Endothelial cell of umbilical vein (primary cell): Measurements from ENCODE around the gene IL5RA. TPM values are rescaled to one million over a fixed set of nuclear protein-coding genes. Genes with fewer than 3 reads are reported as not detected.

Experiments
- BruUV-seq: library from RNA; stranded (reverse); fragments of 400-500 nt; replicated peaks from 2 replicates; lab custom pipeline; 2021; lab: Mats Ljungman, UMichigan
- CTCF ChIA-PET: fragments of 300-600, 350-600 bp; sonication (Branson Sonifier 250); formaldehyde crosslinking; loops from one replicate; lab custom pipeline; 2021; ENCODE audit warnings: antibody characterized with exemption, inconsistent platforms; lab: Charles Lee
- POLR2A ChIA-PET: fragments of 300-600, 350-600 bp; sonication (Branson Sonifier 250); formaldehyde crosslinking; loops from one replicate; lab custom pipeline; 2021; ENCODE audit warnings: antibody characterized with exemption, inconsistent platforms; lab: Charles Lee
- DNase-seq: peaks from one replicate; pipeline ENCODE4 v3.0.0-alpha.2; 2011; ENCODE audit warnings: low read depth, low spot score
- FAIRE-seq: peaks from 2 replicates; lab custom pipeline; 2011; peaks lifted over from hg19 to GRCh38; lab: Jason Lieb, UNC
- H2AFZ ChIP-seq: 2 replicates; pipeline ENCODE4 v1.6.0; 2012; ENCODE audit warnings: low read depth, low read length, control low read depth, inconsistent platforms
- H3K27ac ChIP-seq: 2 replicates; pipeline ENCODE4 v1.5.1; 2011; ENCODE audit warnings: low read depth, mild to moderate bottlenecking, control low read depth, low read length, moderate library complexity; ENCODE audit not compliant: insufficient read depth
- H3K27me3 ChIP-seq, 2 experiments: 2 replicates each; pipeline versions ENCODE4 v1.6.0 to v1.6.1; 2011; ENCODE audit warnings: low read length in 2 of 2, mixed read lengths in 1 of 2; ENCODE audit not compliant: control insufficient read depth in 2 of 2, insufficient read depth in 2 of 2
- H3K36me3 ChIP-seq, 2 experiments: 2 replicates in 1 of 2; 3 replicates in 1 of 2; pipeline ENCODE4 v1.5.1; 2011; ENCODE audit warnings: low read length in 2 of 2, mild to moderate bottlenecking in 1 of 2, moderate library complexity in 1 of 2; ENCODE audit not compliant: control insufficient read depth in 2 of 2, insufficient read depth in 2 of 2; ENCODE audit errors: extremely low read depth in 1 of 2
- H3K4me1 ChIP-seq: 3 replicates; pipeline ENCODE4 v1.5.1; 2011; ENCODE audit warnings: mild to moderate bottlenecking, low read length; ENCODE audit not compliant: control insufficient read depth, insufficient read depth; ENCODE audit errors: extremely low read depth
- H3K4me2 ChIP-seq: 2 replicates; pipeline ENCODE4 v1.6.1; 2011; ENCODE audit warnings: low read length, control low read depth, mixed read lengths; ENCODE audit not compliant: insufficient read depth
- H3K4me3 ChIP-seq, 3 experiments: fragments of 200-600 bp in 1 of 3; sonication (generic), shearing (Covaris generic) in 1 of 3; replicated peaks in 1 of 3; 2 replicates each; pipeline ENCODE4 v1.5.1; 2011 to 2016; ENCODE audit warnings: control low read depth in 3 of 3, low read length in 3 of 3, mild to moderate bottlenecking in 2 of 3, inconsistent platforms in 1 of 3, low read depth in 1 of 3, moderate library complexity in 1 of 3; ENCODE audit not compliant: insufficient read depth in 1 of 3
- H3K79me2 ChIP-seq: 2 replicates; pipeline ENCODE4 v1.6.0; 2012; ENCODE audit warnings: low read length, inconsistent platforms; ENCODE audit not compliant: control insufficient read depth, insufficient read depth
- H3K9ac ChIP-seq: replicated peaks from 2 replicates; pipeline ENCODE3; 2011; ENCODE audit warnings: low read length, control low read depth; ENCODE audit not compliant: insufficient read depth; ENCODE audit errors: extremely low read depth
- H3K9me1 ChIP-seq: replicated peaks from 3 replicates; pipeline ENCODE4 v1.6.0; 2011; ENCODE audit warnings: mild to moderate bottlenecking, low read length; ENCODE audit not compliant: control insufficient read depth, insufficient read depth; ENCODE audit errors: extremely low read depth
- H3K9me3 ChIP-seq: replicated peaks from 2 replicates; pipeline ENCODE4 v1.5.1; 2012; ENCODE audit warnings: low read length, inconsistent platforms; ENCODE audit not compliant: control insufficient read depth, insufficient read depth
- H4K20me1 ChIP-seq: replicated peaks from 2 replicates; pipeline ENCODE3; 2011; ENCODE audit warnings: mild to moderate bottlenecking, low read length; ENCODE audit not compliant: control insufficient read depth, insufficient read depth; ENCODE audit errors: extremely low read depth
- CTCF ChIP-seq, 2 donors: IDR thresholded peaks; 1 replicate in 1 of 2; 2 replicates in 1 of 2; pipeline ENCODE4 v1.5.1; 2011; ENCODE audit warnings: low read length in 2 of 2, mild to moderate bottlenecking in 2 of 2, moderate library complexity in 2 of 2, control low read depth in 1 of 2, inconsistent platforms in 1 of 2, low read depth in 1 of 2; ENCODE audit not compliant: insufficient read depth in 1 of 2; ENCODE audit errors: extremely low read depth in 1 of 2
- EZH2 ChIP-seq: IDR thresholded peaks from 2 replicates; pipeline ENCODE4 v1.6.1; 2012; ENCODE audit warnings: borderline replicate concordance, low read depth, mild to moderate bottlenecking, moderate library complexity, low read length, inconsistent platforms; ENCODE audit not compliant: severe bottlenecking
- FOS ChIP-seq: IDR thresholded peaks from 2 replicates; pipeline ENCODE4 v1.6.1; 2011; ENCODE audit warnings: mild to moderate bottlenecking, low read length, moderate library complexity, borderline replicate concordance; ENCODE audit not compliant: insufficient read depth
- GATA2 ChIP-seq: IDR thresholded peaks from 2 replicates; pipeline ENCODE4 v1.7.0; 2011; ENCODE audit warnings: low read depth, mild to moderate bottlenecking, moderate library complexity, mixed read lengths, low read length; ENCODE audit not compliant: insufficient read length, insufficient read depth
- JUN ChIP-seq: IDR thresholded peaks from 2 replicates; pipeline ENCODE4 v1.6.1; 2011; ENCODE audit warnings: borderline replicate concordance, low read depth; ENCODE audit not compliant: insufficient read length, insufficient read depth
- MYC ChIP-seq: IDR thresholded peaks from one replicate; pipeline ENCODE4 v1.6.1; 2011; ENCODE audit warnings: mild to moderate bottlenecking, low read depth, low read length
- POLR2A ChIP-seq: IDR thresholded peaks from 2 replicates; pipeline ENCODE4 v1.6.1; 2012; ENCODE audit warnings: low read depth, mild to moderate bottlenecking, control low read depth, low read length
- POLR2AphosphoS5 ChIP-seq: IDR thresholded peaks from 2 replicates; pipeline ENCODE4 v1.6.1; 2012; ENCODE audit warnings: low read depth, mild to moderate bottlenecking, control low read depth, low read length, moderate library complexity; ENCODE audit not compliant: insufficient read depth
- dilution Hi-C: fragments of 300-500 bp; cut with MboI; formaldehyde crosslinking; loops from one replicate; pipeline ENCODE4 v1.15.0; 2019; ENCODE audit warnings: low sequenced_read_pairs; ENCODE audit not compliant: extremely low pct_ligation_motif_present
- intact Hi-C: fragments of 100-400 bp; cut with micrococcal nuclease; formaldehyde crosslinking; loops from one replicate; pipeline ENCODE4 v1.10.0; 2022
- polyA plus RNA-seq, 4 experiments: library from polyadenylated mRNA; depleted of rRNA in 3 of 4; stranded (reverse) in 3 of 4; unstranded in 1 of 4; fragments of >200 nt; gene quantifications; 2 replicates each; pipeline versions ENCODE4 v1.2.1 to v1.2.3, GENCODE V29; 2011 to 2012; ENCODE audit warnings: missing spikeins in 1 of 4
- total RNA-seq: library from RNA; stranded (reverse); gene quantifications from 2 replicates; pipeline ENCODE4 v1.2.3, GENCODE V29; 2021
- TF ChIP-seq, protein P1 (sequence below): IDR thresholded peaks from 2 replicates; pipeline ENCODE4 v1.6.1; 2011; ENCODE audit not compliant: insufficient read depth, insufficient read length

The IL5RA gene
- total and polyA plus RNA-seq, 2 donors (not counting 3 experiments of a cell fraction or from before 2014, with no cell fraction given), result not detected

DNA sequence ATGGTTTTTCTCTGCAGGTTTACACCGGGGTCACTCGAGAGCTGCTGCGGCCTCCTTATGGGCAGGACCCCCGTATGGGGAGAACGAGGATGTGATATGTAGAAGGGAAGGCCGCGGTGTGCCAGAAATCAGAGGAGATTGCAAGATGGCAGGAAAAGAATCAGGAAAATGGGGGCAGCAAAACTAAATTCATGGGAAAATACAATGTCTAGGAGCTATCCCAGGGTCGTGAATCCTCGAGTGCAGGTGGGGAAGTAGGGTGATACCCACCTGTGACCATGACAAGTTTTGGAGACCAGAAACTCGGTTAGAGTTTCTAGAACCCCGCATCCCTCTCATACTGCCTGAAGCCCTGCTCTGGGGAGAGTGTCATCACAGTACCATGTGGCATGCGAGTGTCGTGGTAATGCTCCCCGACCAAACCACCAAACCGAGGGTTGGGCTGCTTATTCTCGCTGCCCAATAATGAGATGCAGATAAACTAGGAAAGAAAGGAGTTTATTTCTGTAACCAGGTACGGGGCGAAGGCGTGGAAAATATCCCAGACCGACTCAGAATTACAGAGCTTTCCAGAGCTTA, 17.3 kb upstream of the IL5RA start:
- Histone ChIP-seq H3K9me3 (no peaks in the 10 kb centered on the region), H3K27ac (peak overlapping the region; percentile 82), H3K4me3 (peak overlapping the region; percentile 8 to 87 (median 55)), H3K4me1 (peaks cover 10% of the 10 kb centered on the region), H3K79me2 (peaks cover 22% of the 10 kb centered on the region), H2AFZ (peak overlapping the region; percentile 16), H3K27me3 (no peaks in the 10 kb centered on the region), H3K4me2 (peak overlapping the region; percentile 86), H3K9ac (peak overlapping the region; percentile 89), H3K9me1 (no peaks in the 10 kb centered on the region), H3K36me3 (peaks cover 3 to 4% of the 10 kb centered on the region in 2 experiments), H4K20me1 (no peaks in the 10 kb centered on the region)
- intact Hi-C loops, result loop anchor here (2.0 kb wide), 1 partner anchor 27 kb away; no protein-coding TSS in a partner anchor
- DNase-seq (no peak), FAIRE-seq (peak; percentile 82)
- BruUV-seq, result no TSS peak
- ChIA-PET CTCF (no interaction called here), POLR2A (no interaction called here)
- TF ChIP-seq POLR2AphosphoS5 (no peak), JUN (no peak), GATA2 (no peak), POLR2A (no peak), FOS (no peak), CTCF (IDR thresholded peaks at IDR 0.05; ENCODE audit: extremely low read depth in 1 of 2, insufficient read depth in 1 of 2, low read depth in 1 of 2, low read length in 2 of 2) (no peak), EZH2 (no peak), MYC (no peak)
- TF ChIP-seq, protein P1, sequence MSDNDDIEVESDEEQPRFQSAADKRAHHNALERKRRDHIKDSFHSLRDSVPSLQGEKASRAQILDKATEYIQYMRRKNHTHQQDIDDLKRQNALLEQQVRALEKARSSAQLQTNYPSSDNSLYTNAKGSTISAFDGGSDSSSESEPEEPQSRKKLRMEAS, result no peak
- dilution Hi-C loops, result no loop called here
